ENCODE measurements around the gene DIPK1B. TPM values are rescaled to one million over a fixed set of nuclear protein-coding genes. Genes with fewer than 3 reads are reported as not detected.

DIPK1B gene
- total and polyA plus RNA-seq, 2 donors (not counting 3 experiments of a cell fraction or from before 2014, with no cell fraction given): 253 to 441 TPM

- Histone ChIP-seq H3K79me2 (ENCODE audit: control insufficient read depth, insufficient read depth, low read length) (peaks cover 76% of the 10 kb centered on the region), H2AFZ (ENCODE audit: low read depth, low read length) (no peak overlapping the region), H3K9me3 (replicated peaks; ENCODE audit: control insufficient read depth, insufficient read depth, low read length) (no peaks in the 10 kb centered on the region), H3K27me3 (ENCODE audit: control insufficient read depth in 2 of 2, insufficient read depth in 2 of 2, low read length in 2 of 2) (no peaks in the 10 kb centered on the region), H3K4me1 (ENCODE audit: control insufficient read depth, extremely low read depth, insufficient read depth, low read length) (peaks cover 40% of the 10 kb centered on the region), H3K9ac (replicated peaks; ENCODE audit: extremely low read depth, insufficient read depth, low read length) (peak overlapping the region; percentile 99), H3K36me3 (ENCODE audit: control insufficient read depth in 2 of 2, extremely low read depth in 1 of 2, insufficient read depth in 2 of 2, low read length in 2 of 2) (peaks cover 29 to 44% of the 10 kb centered on the region in 2 experiments), H4K20me1 (replicated peaks; ENCODE audit: control insufficient read depth, extremely low read depth, insufficient read depth, low read length) (no peaks in the 10 kb centered on the region), H3K4me2 (ENCODE audit: insufficient read depth, low read length) (peak overlapping the region; percentile 48), H3K27ac (ENCODE audit: insufficient read depth, low read depth, low read length) (peak overlapping the region; percentile 85), H3K9me1 (replicated peaks; ENCODE audit: control insufficient read depth, extremely low read depth, insufficient read depth, low read length) (no peaks in the 10 kb centered on the region), H3K4me3 (replicated peaks in 1 of 3; ENCODE audit: insufficient read depth in 1 of 3, low read depth in 1 of 3, low read length in 3 of 3) (peak overlapping the region; percentile 83 to 93 (median 90))
- DNase-seq (ENCODE audit: low read depth, low spot score) (no peak), FAIRE-seq (no peak)
- BruUV-seq (replicated peaks): no TSS peak
- intact Hi-C loops (cut with micrococcal nuclease) (no loop called here), dilution Hi-C loops (cut with MboI; ENCODE audit: extremely low pct_ligation_motif_present, low sequenced_read_pairs) (no loop called here)
- ChIA-PET CTCF (interaction anchor here (1.3 to 7.2 kb wide), 2 partner anchors 19 to 32 kb away, joined by 3 to 90 read pairs; no protein-coding TSS in a partner anchor), POLR2A (interaction anchor here (1.6 to 9.9 kb wide), 2 partner anchors 8 to 18 kb away, joined by 9 to 161 read pairs; no protein-coding TSS in a partner anchor)
- TF ChIP-seq CTCF (IDR thresholded peaks at IDR 0.05; ENCODE audit: extremely low read depth in 1 of 2, insufficient read depth in 1 of 2, low read depth in 1 of 2, low read length in 2 of 2) (no peak), POLR2AphosphoS5 (IDR thresholded peaks at IDR 0.05; ENCODE audit: insufficient read depth, low read depth, low read length) (peak; percentile 62), JUN (IDR thresholded peaks at IDR 0.05; ENCODE audit: borderline replicate concordance, insufficient read depth, insufficient read length, low read depth) (no peak), EZH2 (IDR thresholded peaks at IDR 0.05; ENCODE audit: borderline replicate concordance, low read depth, low read length, severe bottlenecking) (no peak), GATA2 (IDR thresholded peaks at IDR 0.05; ENCODE audit: insufficient read depth, insufficient read length, low read depth, low read length) (no peak), MAX (IDR thresholded peaks at IDR 0.05; ENCODE audit: insufficient read depth, insufficient read length) (peak; percentile 2), FOS (IDR thresholded peaks at IDR 0.05; ENCODE audit: borderline replicate concordance, insufficient read depth, low read length) (no peak), POLR2A (IDR thresholded peaks at IDR 0.05; ENCODE audit: low read depth, low read length) (peak; percentile 82)
Observed at GRCh38 chr9:136664000-136664915, 48.1 kb upstream of the DIPK1B start.
